Measurements from ENCODE around the gene MB. TPM values are rescaled to one million over a fixed set of nuclear protein-coding genes. Genes with fewer than 3 reads are reported as not detected.

Gene MB
- total RNA-seq, 2 experiments from 2014 or later: not detected

DNA sequence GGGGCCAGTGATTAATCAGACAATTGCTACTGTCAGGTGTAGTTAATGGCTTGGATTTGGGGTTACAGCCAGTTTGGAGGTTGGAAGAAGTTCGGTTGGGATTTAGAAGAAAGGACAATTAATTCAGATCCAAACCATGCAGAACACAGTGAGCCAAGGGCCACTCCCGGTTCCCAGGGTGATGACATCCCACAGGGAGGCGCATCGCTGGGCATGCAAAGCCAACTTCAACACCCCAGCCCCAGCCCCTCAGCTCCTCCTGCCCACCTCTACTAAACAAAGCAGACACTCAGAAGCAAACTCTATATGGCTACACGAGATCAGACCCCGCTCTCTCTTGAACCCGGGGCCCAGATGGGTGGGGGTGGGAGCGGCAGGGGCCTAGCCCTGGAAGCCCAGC, 10.2 kb downstream of the MB start:
- Histone ChIP-seq H3K9me2 (ENCODE audit: insufficient read depth, low read length) (no peaks in the 10 kb centered on the region), H3K79me2 (ENCODE audit: insufficient read depth, low read depth, low read length) (no peaks in the 10 kb centered on the region), H2AFZ (ENCODE audit: low read length) (no peak overlapping the region), H3K4me3 (ENCODE audit: low read depth, low read length, poor library complexity, severe bottlenecking) (no peak overlapping the region), H3K36me3 (ENCODE audit: insufficient read depth, low read length) (no peaks in the 10 kb centered on the region), H4K20me1 (ENCODE audit: insufficient read depth, low read length) (no peaks in the 10 kb centered on the region), H3K4me1 (ENCODE audit: insufficient read depth, low read length, poor library complexity, severe bottlenecking) (peaks cover 12% of the 10 kb centered on the region), H3K27ac (ENCODE audit: low read depth, low read length, poor library complexity, severe bottlenecking) (no peak overlapping the region), H3K9me3 (ENCODE audit: low read length) (no peaks in the 10 kb centered on the region), H3K4me2 (ENCODE audit: low read length) (no peak overlapping the region)
- ChIA-PET CTCF (ENCODE audit: unreplicated experiment) (no interaction called here), POLR2A (no interaction called here)
- intact Hi-C loops (cut with micrococcal nuclease; ENCODE audit: unreplicated experiment): no loop called here
- TF ChIP-seq EZH2phosphoT487 (IDR thresholded peaks at IDR 0.05; ENCODE audit: borderline replicate concordance, low read depth, low read length): no peak
- TF ChIP-seq, protein P1, sequence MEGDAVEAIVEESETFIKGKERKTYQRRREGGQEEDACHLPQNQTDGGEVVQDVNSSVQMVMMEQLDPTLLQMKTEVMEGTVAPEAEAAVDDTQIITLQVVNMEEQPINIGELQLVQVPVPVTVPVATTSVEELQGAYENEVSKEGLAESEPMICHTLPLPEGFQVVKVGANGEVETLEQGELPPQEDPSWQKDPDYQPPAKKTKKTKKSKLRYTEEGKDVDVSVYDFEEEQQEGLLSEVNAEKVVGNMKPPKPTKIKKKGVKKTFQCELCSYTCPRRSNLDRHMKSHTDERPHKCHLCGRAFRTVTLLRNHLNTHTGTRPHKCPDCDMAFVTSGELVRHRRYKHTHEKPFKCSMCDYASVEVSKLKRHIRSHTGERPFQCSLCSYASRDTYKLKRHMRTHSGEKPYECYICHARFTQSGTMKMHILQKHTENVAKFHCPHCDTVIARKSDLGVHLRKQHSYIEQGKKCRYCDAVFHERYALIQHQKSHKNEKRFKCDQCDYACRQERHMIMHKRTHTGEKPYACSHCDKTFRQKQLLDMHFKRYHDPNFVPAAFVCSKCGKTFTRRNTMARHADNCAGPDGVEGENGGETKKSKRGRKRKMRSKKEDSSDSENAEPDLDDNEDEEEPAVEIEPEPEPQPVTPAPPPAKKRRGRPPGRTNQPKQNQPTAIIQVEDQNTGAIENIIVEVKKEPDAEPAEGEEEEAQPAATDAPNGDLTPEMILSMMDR (conservative IDR thresholded peaks at IDR 0.05; ENCODE audit: low read length): no peak
- no peak for DNase-seq (ENCODE audit: low spot score)
- BruUV-seq (replicated peaks): no TSS peak

DNA sequence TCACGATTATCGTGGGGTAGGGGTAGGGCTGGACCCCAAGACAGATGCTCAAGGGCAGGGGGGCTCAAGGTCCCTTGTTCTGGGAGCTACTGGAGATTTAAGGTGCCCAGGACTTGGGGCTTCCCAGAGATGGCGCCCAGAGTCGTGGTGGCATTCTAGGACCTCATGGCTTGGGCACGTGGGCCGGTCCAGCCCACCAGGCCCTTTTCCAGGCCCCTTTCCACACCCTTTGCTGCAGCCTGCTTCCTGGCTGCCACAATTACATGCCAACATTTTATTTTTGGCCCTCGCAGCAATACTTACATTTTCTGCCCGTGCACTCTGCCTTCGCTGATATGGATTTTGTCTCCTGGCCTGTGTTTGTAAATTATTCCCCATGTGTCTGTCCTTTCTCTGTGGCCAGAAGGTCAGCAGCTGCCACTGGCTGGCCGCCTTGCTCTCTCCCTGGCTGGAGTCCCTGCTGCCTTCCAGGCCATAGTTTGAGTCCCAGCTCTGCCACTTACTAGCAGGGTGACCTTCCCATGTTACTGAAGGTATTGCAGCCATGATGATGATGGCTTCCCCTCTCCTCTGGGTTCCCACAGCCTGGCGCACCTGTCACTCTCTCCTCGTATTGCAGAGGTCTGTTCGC, 11.2 kb downstream of the MB start:
- H2AFZ ChIP-seq (ENCODE audit: low read length): no peak overlapping the region
- no peak for DNase-seq (ENCODE audit: low spot score)
- TF ChIP-seq, protein P1 (conservative IDR thresholded peaks at IDR 0.05; ENCODE audit: low read length): no peak
- TF ChIP-seq EZH2phosphoT487 (IDR thresholded peaks at IDR 0.05; ENCODE audit: borderline replicate concordance, low read depth, low read length): no peak
- no peak overlapping the region for H3K27ac ChIP-seq (ENCODE audit: low read depth, low read length, poor library complexity, severe bottlenecking)
- ChIA-PET POLR2A (no interaction called here), CTCF (ENCODE audit: unreplicated experiment) (no interaction called here)
- H3K4me3 ChIP-seq (ENCODE audit: low read depth, low read length, poor library complexity, severe bottlenecking): no peak overlapping the region
- BruUV-seq (replicated peaks): no TSS peak
- H3K4me1 ChIP-seq (ENCODE audit: insufficient read depth, low read length, poor library complexity, severe bottlenecking): peaks cover 2% of the 10 kb centered on the region
- no peaks in the 10 kb centered on the region for H3K9me2 ChIP-seq (ENCODE audit: insufficient read depth, low read length)
- intact Hi-C loops (cut with micrococcal nuclease; ENCODE audit: unreplicated experiment): no loop called here
- no peak overlapping the region for H3K4me2 ChIP-seq (ENCODE audit: low read length)
- H3K79me2 ChIP-seq (ENCODE audit: insufficient read depth, low read depth, low read length): no peaks in the 10 kb centered on the region
- H3K36me3 ChIP-seq (ENCODE audit: insufficient read depth, low read length): no peaks in the 10 kb centered on the region
- H3K9me3 ChIP-seq (ENCODE audit: low read length): 0 out of 2 replicates have a peak, but pooled peaks cover 9% of the 10 kb centered on the region
- H4K20me1 ChIP-seq (ENCODE audit: insufficient read depth, low read length): no peaks in the 10 kb centered on the region

DNA sequence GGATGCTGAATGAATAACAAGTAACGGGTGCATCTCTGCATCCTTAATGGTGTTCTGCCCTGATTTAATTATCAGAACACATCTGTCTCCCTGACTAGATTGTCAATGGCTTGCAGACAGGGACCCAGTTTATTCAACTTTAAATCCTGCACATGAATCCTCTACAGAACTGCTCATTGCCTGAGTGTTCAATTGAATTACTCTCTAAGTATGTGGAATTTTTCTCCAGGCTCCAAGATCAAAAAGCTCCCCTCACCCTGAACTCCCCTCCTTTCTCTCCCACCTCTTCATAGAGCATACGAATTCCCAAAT, 11.8 kb downstream of the MB start:
- Histone ChIP-seq H3K79me2 (ENCODE audit: insufficient read depth, low read depth, low read length) (no peaks in the 10 kb centered on the region), H4K20me1 (ENCODE audit: insufficient read depth, low read length) (no peaks in the 10 kb centered on the region), H3K4me2 (ENCODE audit: low read length) (no peak overlapping the region), H3K9me2 (ENCODE audit: insufficient read depth, low read length) (no peaks in the 10 kb centered on the region), H3K4me3 (ENCODE audit: low read depth, low read length, poor library complexity, severe bottlenecking) (no peak overlapping the region), H3K36me3 (ENCODE audit: insufficient read depth, low read length) (no peaks in the 10 kb centered on the region), H3K27ac (ENCODE audit: low read depth, low read length, poor library complexity, severe bottlenecking) (no peak overlapping the region), H2AFZ (ENCODE audit: low read length) (no peak overlapping the region), H3K9me3 (ENCODE audit: low read length) (0 out of 2 replicates have a peak, but pooled peaks cover 10% of the 10 kb centered on the region), H3K4me1 (ENCODE audit: insufficient read depth, low read length, poor library complexity, severe bottlenecking) (no peaks in the 10 kb centered on the region)
- CTCF ChIA-PET (ENCODE audit: unreplicated experiment): no interaction called here
- DNase-seq (ENCODE audit: low spot score): no peak
- TF ChIP-seq, protein P1 (conservative IDR thresholded peaks at IDR 0.05; ENCODE audit: low read length): no peak
- TF ChIP-seq EZH2phosphoT487 (IDR thresholded peaks at IDR 0.05; ENCODE audit: borderline replicate concordance, low read depth, low read length): no peak
- BruUV-seq (replicated peaks): no TSS peak
- intact Hi-C loops (cut with micrococcal nuclease; ENCODE audit: unreplicated experiment): no loop called here
- POLR2A ChIA-PET: no interaction called here

All from OCI-LY7 (cell line).